Measurements from ENCODE around the gene PVALEF.

PVALEF gene

GRCh38 chr17:81184555-81184954 lies 19.2 kb downstream of the PVALEF start:
- DNase-seq, result no peak

- no peak for DNase-seq
Measured at GRCh38 chr17:81186203-81186602, 20.9 kb downstream of the PVALEF start.

GRCh38 chr17:81187120-81187519 lies 21.8 kb downstream of the PVALEF start:
- DNase-seq, result no peak

GRCh38 chr17:81187586-81188490 lies 22.5 kb downstream of the PVALEF start:
- no peak for DNase-seq

- no peak for DNase-seq
Measured at GRCh38 chr17:81188491-81188840, 23.2 kb downstream of the PVALEF start.

GRCh38 chr17:81189016-81189415 lies 23.7 kb downstream of the PVALEF start:
- DNase-seq, result no peak

- DNase-seq, result no peak
Measured at GRCh38 chr17:81189670-81190530, 24.6 kb downstream of the PVALEF start.

- DNase-seq, result no peak
Measured at GRCh38 chr17:81190591-81190990, 25.3 kb downstream of the PVALEF start.

- no peak for DNase-seq
Measured at GRCh38 chr17:81191116-81191515, 25.8 kb downstream of the PVALEF start.

- no peak for DNase-seq
Measured at GRCh38 chr17:81191646-81192045, 26.3 kb downstream of the PVALEF start.

- DNase-seq, result no peak
Measured at GRCh38 chr17:81192386-81193050, 27.2 kb downstream of the PVALEF start.

GRCh38 chr17:81193051-81193410 lies 27.7 kb downstream of the PVALEF start:
- DNase-seq, result no peak

GRCh38 chr17:81193470-81194224 lies 28.3 kb downstream of the PVALEF start:
- DNase-seq, result no peak

- no peak for DNase-seq
Measured at GRCh38 chr17:81194225-81194760, 29.0 kb downstream of the PVALEF start.

GRCh38 chr17:81194941-81195901 lies 29.9 kb downstream of the PVALEF start:
- DNase-seq, result no peak

GRCh38 chr17:81195941-81196495 lies 30.7 kb downstream of the PVALEF start:
- no peak for DNase-seq

GRCh38 chr17:81196505-81197408 lies 31.4 kb downstream of the PVALEF start:
- DNase-seq, result no peak

- no peak for DNase-seq
Measured at GRCh38 chr17:81197409-81197795, 32.1 kb downstream of the PVALEF start.

- DNase-seq, result no peak
Measured at GRCh38 chr17:81197831-81198490, 32.7 kb downstream of the PVALEF start.
